PC-3 (cell line): ENCODE measurements around the gene ARHGEF4.

Experiments used
- CTCF ChIP-seq: fragments of 300-600 bp; sonication (generic); conservative IDR thresholded peaks from 2 replicates; pipeline ENCODE4 v1.5.1; 2017; ENCODE audit warnings: antibody characterized with exemption, low read depth, mild to moderate bottlenecking, low read length
- EZH2 ChIP-seq: fragments of 300-600 bp; sonication (generic); IDR thresholded peaks from one replicate; pipeline ENCODE4 v1.6.1; 2017; ENCODE audit warnings: antibody characterized with exemption, mild to moderate bottlenecking, low read length; ENCODE audit not compliant: unreplicated experiment
- EZH2phosphoT487 ChIP-seq: fragments of 300-600 bp; sonication (generic); IDR thresholded peaks from 2 replicates; pipeline ENCODE4 v1.6.1; 2018; ENCODE audit warnings: mild to moderate bottlenecking, antibody characterized with exemption, low read length, borderline replicate concordance

GRCh38 chr2:131011486-131011885, 174.8 kb downstream of the ARHGEF4 start:
- TF ChIP-seq CTCF, result no peak
- no peak for TF ChIP-seq EZH2
- TF ChIP-seq EZH2phosphoT487, result no peak
